ENCODE data around the gene NAA38. TPM values are rescaled to one million over a fixed set of nuclear protein-coding genes. Genes with fewer than 3 reads are reported as not detected.

NAA38 gene
- total RNA-seq, 1 donor, result 97.8 TPM

Small RNAs within 50 kb of the gene (small RNA-seq; reads per million reads assigned to genes)
- gene SCARNA21, result 13.8 reads per million, percentile 93 among the genes with 10 or more reads in this experiment

Other genes starting within 250 kb of the NAA38 start
- 22.6 TPM for gene FXR2, start 242.7 kb downstream of the NAA38 start, total RNA-seq
- 14.0 TPM for gene SAT2, start 229.7 kb downstream of the NAA38 start, total RNA-seq
- not detected for gene SHBG, start 227.4 kb downstream of the NAA38 start, total RNA-seq
- not detected for gene ATP1B2, start 206.6 kb downstream of the NAA38 start, total RNA-seq
- 72.4 TPM for gene TP53, start 170.1 kb downstream of the NAA38 start, total RNA-seq
- gene WRAP53, start 169.1 kb downstream of the NAA38 start, total RNA-seq, result 14.5 TPM
- gene EFNB3, start 152.4 kb downstream of the NAA38 start, total RNA-seq, result under 0.01 TPM
- gene DNAH2, start 139.8 kb downstream of the NAA38 start, total RNA-seq, result under 0.01 TPM
- gene KDM6B, start 23.3 kb downstream of the NAA38 start, total RNA-seq, result 24.8 TPM
- 4.6 TPM for gene TMEM88, start 2.5 kb downstream of the NAA38 start, total RNA-seq
- 9.4 TPM for gene CYB5D1, start 444 bp upstream of the NAA38 start, total RNA-seq
- 110 TPM for gene CHD3, start 31.2 kb upstream of the NAA38 start, total RNA-seq
- 10.0 TPM for gene RNF227, start 58.7 kb upstream of the NAA38 start, total RNA-seq
- gene KCNAB3, start 72.3 kb upstream of the NAA38 start, total RNA-seq, result 1.1 TPM
- 66.5 TPM for gene TRAPPC1, start 74.4 kb upstream of the NAA38 start, total RNA-seq
- 36.6 TPM for gene CNTROB, start 74.6 kb upstream of the NAA38 start, total RNA-seq
- gene GUCY2D, start 145.1 kb upstream of the NAA38 start, total RNA-seq, result 1.9 TPM
- gene ALOX15B, start 181.5 kb upstream of the NAA38 start, total RNA-seq, result 5.1 TPM
- gene ALOX12B, start 230.2 kb upstream of the NAA38 start, total RNA-seq, result 1.1 TPM